RWPE2 (cell line): ENCODE results near the gene FAM3A.

Source experiments
- ATAC-seq: fragments of 200-7000 bp; cut with Tn5 transposase; 3 replicates; pipeline ENCODE4 v1.9.1; 2021; ENCODE audit warnings: low read depth
- DNase-seq: peaks from one replicate; pipeline ENCODE4 v3.0.0-alpha.2; 2020; ENCODE audit warnings: low spot score
- H3K27ac ChIP-seq: fragments of 450-650 bp; 2 replicates; pipeline ENCODE4 v1.5.1; 2017; ENCODE audit warnings: mild to moderate bottlenecking; ENCODE audit not compliant: poor library complexity, severe bottlenecking
- H3K27me3 ChIP-seq: fragments of 250-450 bp; sonication (Bioruptor Pico); 2 replicates; pipeline ENCODE4 v1.5.1; 2021; ENCODE audit warnings: mild to moderate bottlenecking, moderate library complexity; ENCODE audit not compliant: insufficient read depth, poor library complexity, severe bottlenecking
- H3K36me3 ChIP-seq: fragments of 250-450 bp; sonication (Bioruptor Pico); 2 replicates; pipeline ENCODE4 v1.5.1; 2020; ENCODE audit warnings: low read depth, mild to moderate bottlenecking, moderate library complexity
- H3K4me1 ChIP-seq: fragments of 250-450 bp; sonication (Bioruptor Pico); 2 replicates; pipeline ENCODE4 v1.5.1; 2021; ENCODE audit warnings: mild to moderate bottlenecking, moderate library complexity; ENCODE audit not compliant: insufficient read depth, poor library complexity, severe bottlenecking
- H3K4me3 ChIP-seq: fragments of 250-450 bp; sonication (Bioruptor Pico); 2 replicates; pipeline ENCODE4 v1.5.1; 2021; ENCODE audit warnings: mild to moderate bottlenecking, moderate library complexity; ENCODE audit not compliant: severe bottlenecking
- H3K9me3 ChIP-seq: fragments of 250-450 bp; sonication (Bioruptor Pico); 2 replicates; pipeline ENCODE4 v1.5.1; 2021; ENCODE audit warnings: mild to moderate bottlenecking, moderate library complexity; ENCODE audit not compliant: severe bottlenecking
- CTCF ChIP-seq: fragments of 450-650 bp; IDR thresholded peaks from one replicate; pipeline ENCODE4 v1.5.1; 2017; ENCODE audit warnings: mild to moderate bottlenecking, moderate library complexity; ENCODE audit not compliant: poor library complexity, severe bottlenecking

The FAM3A gene

GRCh38 chrX:154463611-154464220 is 52.3 kb downstream of the FAM3A start:
- no peak overlapping the region for H3K27ac ChIP-seq
- H3K36me3 ChIP-seq, result peaks cover 10% of the 10 kb centered on the region
- TF ChIP-seq CTCF, result no peak
- ATAC-seq, result no peak
- DNase-seq, result no peak
- no peaks in the 10 kb centered on the region for H3K4me1 ChIP-seq
- H3K9me3 ChIP-seq, result no peaks in the 10 kb centered on the region
- no peaks in the 10 kb centered on the region for H3K27me3 ChIP-seq
- no peak overlapping the region for H3K4me3 ChIP-seq

GRCh38 chrX:154462396-154462795 is 53.6 kb downstream of the FAM3A start:
- Histone ChIP-seq H3K4me1 (no peaks in the 10 kb centered on the region), H3K9me3 (no peaks in the 10 kb centered on the region), H3K4me3 (no peak overlapping the region), H3K36me3 (peaks cover 10% of the 10 kb centered on the region), H3K27ac (no peak overlapping the region), H3K27me3 (no peaks in the 10 kb centered on the region)
- ATAC-seq (no peak), DNase-seq (no peak)
- no peak for TF ChIP-seq CTCF

GRCh38 chrX:154460326-154460725 is 55.7 kb downstream of the FAM3A start:
- H3K36me3 ChIP-seq, result peaks cover 10% of the 10 kb centered on the region
- no peak overlapping the region for H3K27ac ChIP-seq
- no peak overlapping the region for H3K4me3 ChIP-seq
- DNase-seq (no peak), ATAC-seq (no peak)
- H3K9me3 ChIP-seq, result no peaks in the 10 kb centered on the region
- no peaks in the 10 kb centered on the region for H3K4me1 ChIP-seq
- no peaks in the 10 kb centered on the region for H3K27me3 ChIP-seq
- no peak for TF ChIP-seq CTCF

GRCh38 chrX:154459832-154460231 is 56.2 kb downstream of the FAM3A start:
- H3K27ac ChIP-seq, result peak overlapping the region; percentile 60
- no peak for DNase-seq

More at GRCh38 chrX:154459832-154460231, 56.2 kb downstream of the FAM3A start:
- H3K36me3 ChIP-seq, result peaks cover 10% of the 10 kb centered on the region
- H3K4me3 ChIP-seq, result peak overlapping the region; percentile 90
- no peaks in the 10 kb centered on the region for H3K9me3 ChIP-seq
- no peak for TF ChIP-seq CTCF
- ATAC-seq, result peak; percentile 17; the same call in 2 of the 3 replicates
- no peaks in the 10 kb centered on the region for H3K4me1 ChIP-seq
- no peaks in the 10 kb centered on the region for H3K27me3 ChIP-seq
